LNCAP (cell line): ENCODE data around the gene ZC3H18.

ENCODE experiments used
- CTCF ChIP-seq: fragments of 450-650 bp; IDR thresholded peaks from 2 replicates; pipeline ENCODE4 v1.5.1; 2017; ENCODE audit warnings: mild to moderate bottlenecking

Gene ZC3H18

DNA sequence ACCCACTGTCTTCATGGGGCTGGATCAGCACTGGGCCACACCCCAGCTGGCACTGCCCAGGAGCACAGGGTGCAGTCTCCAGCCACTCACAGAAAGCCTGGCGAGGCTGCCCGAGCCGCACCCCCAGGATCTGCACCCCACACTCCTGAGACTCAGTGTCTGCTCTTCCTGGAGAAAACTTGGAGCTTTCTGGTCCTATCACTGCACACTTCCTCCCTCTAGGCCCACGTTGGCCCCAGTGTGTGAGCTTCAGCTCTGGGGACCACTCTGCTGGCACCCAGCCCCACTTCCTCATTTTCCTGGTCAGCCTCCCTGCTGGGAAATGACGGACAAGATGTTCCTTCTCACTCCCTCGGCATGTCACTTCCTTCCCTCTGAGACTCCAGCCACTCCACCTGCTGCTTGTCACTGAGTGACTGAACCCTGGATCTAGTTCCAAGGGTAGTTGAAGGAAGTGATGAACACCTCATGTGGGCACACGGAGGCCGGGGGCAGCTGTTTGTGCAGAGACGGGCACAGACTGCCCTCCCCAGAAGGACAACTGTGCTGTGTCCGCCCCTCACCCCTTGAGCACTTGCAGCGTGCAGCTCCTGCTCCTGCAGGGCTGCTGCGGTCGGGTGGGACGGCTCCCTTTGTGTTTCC is 29.0 kb downstream of the ZC3H18 start:
- no peak for TF ChIP-seq CTCF

DNA sequence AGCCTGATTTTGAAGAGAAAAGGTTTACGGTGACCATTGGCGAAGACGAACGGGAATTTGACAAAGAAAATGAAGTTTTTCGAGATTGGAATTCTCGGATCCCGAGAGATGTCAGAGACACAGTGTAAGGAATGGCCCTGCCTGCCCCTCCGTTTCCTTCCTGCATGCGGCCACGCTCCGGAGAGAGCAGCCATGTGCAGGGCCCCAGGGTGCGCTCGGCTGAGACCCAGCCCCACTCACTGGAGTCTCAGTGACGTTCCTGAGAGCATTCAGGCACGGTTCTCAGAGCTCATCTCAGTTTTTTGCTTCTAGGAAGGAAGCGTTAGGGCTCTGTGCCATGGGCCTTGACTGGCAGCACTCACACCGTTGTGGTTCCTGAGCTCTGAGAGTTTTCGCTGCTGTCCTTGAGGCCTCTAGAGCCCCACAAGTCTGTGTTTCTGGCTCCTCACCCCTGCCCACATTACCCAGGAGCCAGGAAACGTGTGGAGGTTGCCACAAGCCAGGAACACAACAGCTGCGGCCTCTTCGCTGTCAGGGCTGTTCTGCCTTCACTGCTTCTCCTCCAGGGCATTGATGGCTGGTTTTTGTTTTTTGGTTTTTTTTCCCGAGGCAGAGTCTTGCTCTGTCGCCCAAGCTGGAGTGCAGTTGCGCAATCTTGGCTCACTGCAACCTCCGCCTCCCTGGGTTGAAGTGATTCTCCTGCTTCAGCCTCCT is 29.8 kb downstream of the ZC3H18 start:
- TF ChIP-seq CTCF, result no peak

GRCh38 chr16:88600539-88600896 is 30.3 kb downstream of the ZC3H18 start:
- no peak for TF ChIP-seq CTCF

GRCh38 chr16:88601313-88602036 is 31.3 kb downstream of the ZC3H18 start:
- no peak for TF ChIP-seq CTCF

DNA sequence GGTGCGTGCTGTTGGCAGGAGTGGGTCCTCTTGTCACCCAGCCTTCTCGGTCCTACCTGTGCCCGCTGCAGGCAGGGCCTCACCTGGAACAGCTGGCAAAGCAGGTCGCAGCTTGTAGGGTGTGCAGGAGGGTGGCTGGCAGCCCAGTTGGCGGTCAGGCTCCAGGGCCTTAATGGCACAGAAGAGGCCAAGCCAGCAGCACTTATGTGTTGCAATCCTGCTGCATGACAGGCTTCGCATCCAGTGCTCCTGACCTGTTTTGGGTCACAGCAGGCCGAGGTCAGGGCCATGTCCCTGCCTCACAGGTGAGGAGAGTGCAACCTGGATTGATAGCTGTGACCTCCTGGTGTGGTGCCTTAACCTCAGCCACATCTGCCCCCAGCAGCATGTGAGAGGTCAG is 31.9 kb downstream of the ZC3H18 start:
- TF ChIP-seq CTCF, result no peak

DNA sequence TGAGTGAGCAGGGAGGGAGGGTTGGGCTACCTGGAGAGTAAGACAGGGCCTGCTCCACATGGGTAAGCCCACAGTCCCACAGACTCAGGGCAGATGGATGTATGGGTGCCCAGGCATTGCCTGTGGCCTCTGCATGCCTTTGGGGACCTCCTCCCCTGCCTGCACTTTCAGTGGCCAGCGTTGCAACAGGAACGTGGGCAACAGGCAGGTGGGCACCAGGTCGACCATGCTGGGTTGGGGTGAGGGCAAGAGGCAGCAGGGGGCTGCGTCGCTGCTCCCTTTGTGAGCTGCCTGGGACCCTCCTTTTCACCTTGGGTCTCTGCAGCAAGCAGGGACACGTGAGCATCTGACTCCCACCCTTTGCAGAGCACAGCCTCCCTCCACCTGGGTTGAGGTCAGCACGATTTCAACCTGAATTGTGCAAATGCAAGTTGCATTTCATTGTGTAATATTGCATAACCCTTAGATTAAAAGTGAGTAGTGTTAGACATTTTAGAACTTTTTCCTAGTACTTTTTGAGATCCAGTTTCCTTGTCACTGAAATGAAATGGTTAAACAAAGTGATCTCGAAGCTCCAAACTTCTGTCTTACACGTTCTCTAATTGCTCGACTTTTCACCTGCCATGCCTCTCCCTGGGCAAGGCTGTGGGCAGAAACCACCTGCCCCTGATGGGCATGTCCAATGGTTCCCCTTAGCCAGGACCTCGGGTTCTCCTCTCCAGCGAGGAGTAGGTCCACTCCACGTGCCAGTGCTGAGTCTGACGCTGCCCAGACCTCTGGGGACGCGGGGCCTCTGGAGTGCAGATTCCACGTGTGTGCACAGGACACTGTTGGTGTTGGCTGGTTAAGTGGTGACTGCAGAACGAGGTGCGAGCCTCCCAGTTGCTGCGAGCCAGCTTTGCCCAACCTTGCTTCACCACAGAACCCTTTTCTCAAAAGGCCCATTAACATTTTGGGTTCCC is 35.3 kb downstream of the ZC3H18 start:
- TF ChIP-seq CTCF, result no peak

- TF ChIP-seq CTCF, result no peak
These were observed 36.0 kb downstream of the ZC3H18 start for GRCh38 chr16:88606148-88606757.
